ENCODE measurements around the gene PARN. TPM values are rescaled to one million over a fixed set of nuclear protein-coding genes. Genes with fewer than 3 reads are reported as not detected.

The PARN gene
- total RNA-seq, 1 experiment from 2014 or later = 42.5 TPM

- DNase-seq (ENCODE audit: low read depth, low spot score) (no peak), ATAC-seq (no peak)
- Histone ChIP-seq H3K4me3 (replicated peaks in 1 of 2; ENCODE audit: low read depth in 1 of 2, low read length in 2 of 2) (no peak overlapping the region), H3K79me2 (ENCODE audit: insufficient read depth, low read length) (no peaks in the 10 kb centered on the region), H3K4me1 (ENCODE audit: control insufficient read depth in 1 of 2, insufficient read depth in 2 of 2, low read length in 2 of 2) (no peaks in the 10 kb centered on the region), H4K20me1 (ENCODE audit: insufficient read depth) (no peaks in the 10 kb centered on the region), H3K4me2 (ENCODE audit: low read length) (no peak overlapping the region), H3K36me3 (ENCODE audit: control insufficient read depth in 1 of 2, insufficient read depth in 2 of 2, low read length in 2 of 2) (no peaks in the 10 kb centered on the region), H3K27ac (ENCODE audit: low read depth, low read length) (no peak overlapping the region), H3K9me3 (ENCODE audit: control insufficient read depth in 1 of 2, insufficient read depth in 1 of 2, low read depth in 1 of 2, low read length in 2 of 2) (peaks cover 0 to 4% of the 10 kb centered on the region in 2 experiments; a peak in 1 of 4 replicates), H2AFZ (ENCODE audit: low read depth, low read length, poor library complexity, severe bottlenecking) (no peak overlapping the region), H3K27me3 (ENCODE audit: insufficient read depth, low read length) (no peaks in the 10 kb centered on the region), H3K9ac (ENCODE audit: low read length) (no peak overlapping the region), H3K9me2 (ENCODE audit: insufficient read depth) (no peaks in the 10 kb centered on the region)
- TF ChIP-seq REST (IDR thresholded peaks at IDR 0.05; ENCODE audit: low read depth) = no peak
- no peak for TF ChIP-seq POLR2A (IDR thresholded peaks at IDR 0.05; ENCODE audit: borderline replicate concordance, extremely low read depth, insufficient read depth, insufficient read length)
- no peak for TF ChIP-seq ZFX (IDR thresholded peaks at IDR 0.05)
- no peak for TF ChIP-seq ATF3 (IDR thresholded peaks at IDR 0.05)
- TF ChIP-seq SP1 (IDR thresholded peaks at IDR 0.05; ENCODE audit: low read depth) = no peak
- no peak for TF ChIP-seq FOSL1 (IDR thresholded peaks at IDR 0.05; ENCODE audit: low read depth)
- intact Hi-C loops (cut with micrococcal nuclease) = loop anchor here (5.0 kb wide), 1 partner anchor 52 kb away; no protein-coding TSS in a partner anchor
- ChIA-PET POLR2A (no interaction called here), CTCF (no interaction called here), RAD21 (ENCODE audit: low non-redundant PET in 1 of 2, low total read pairs in 2 of 2, uncharacterized antibody in 2 of 2, unreplicated experiment in 2 of 2) (no interaction called here)
- BruUV-seq (replicated peaks) = no TSS peak
These were observed 214.8 kb downstream of the PARN start for GRCh38 chr16:14415291-14415690.

GRCh38 chr16:14409563-14409962, 220.5 kb downstream of the PARN start:
- intact Hi-C loops (cut with micrococcal nuclease) = no loop called here
- no TSS peak for BruUV-seq (replicated peaks)
- ChIA-PET CTCF (no interaction called here), POLR2A (interaction anchor here (0.6 kb wide), 1 partner anchor 92 kb away, joined by 3 read pairs; no protein-coding TSS in a partner anchor), RAD21 (ENCODE audit: low non-redundant PET in 1 of 2, low total read pairs in 2 of 2, uncharacterized antibody in 2 of 2, unreplicated experiment in 2 of 2) (no interaction called here)
- H3K9me3 ChIP-seq (ENCODE audit: control insufficient read depth in 1 of 2, insufficient read depth in 1 of 2, low read depth in 1 of 2, low read length in 2 of 2) = no peaks in the 10 kb centered on the region
- peak overlapping the region; percentile 41 for H3K4me2 ChIP-seq (ENCODE audit: low read length)
- TF ChIP-seq FOSL1 (IDR thresholded peaks at IDR 0.05; ENCODE audit: low read depth) (0 out of 2 replicates have a peak, but pooled peaks have one; percentile 33), ZFX (IDR thresholded peaks at IDR 0.05) (no peak)
- ATAC-seq = peak; percentile 61
- no peaks in the 10 kb centered on the region for H3K79me2 ChIP-seq (ENCODE audit: insufficient read depth, low read length)
- no peaks in the 10 kb centered on the region for H3K36me3 ChIP-seq (ENCODE audit: control insufficient read depth in 1 of 2, insufficient read depth in 2 of 2, low read length in 2 of 2)
- peaks cover 9 to 19% of the 10 kb centered on the region in 2 experiments; a peak in 3 of 4 replicates for H3K4me1 ChIP-seq (ENCODE audit: control insufficient read depth in 1 of 2, insufficient read depth in 2 of 2, low read length in 2 of 2)
- no peak overlapping the region for H3K9ac ChIP-seq (ENCODE audit: low read length)
- no peak overlapping the region for H2AFZ ChIP-seq (ENCODE audit: low read depth, low read length, poor library complexity, severe bottlenecking)
- H3K27ac ChIP-seq (ENCODE audit: low read depth, low read length) = no peak overlapping the region
- H4K20me1 ChIP-seq (ENCODE audit: insufficient read depth) = no peaks in the 10 kb centered on the region
- H3K27me3 ChIP-seq (ENCODE audit: insufficient read depth, low read length) = no peaks in the 10 kb centered on the region
- no peak for DNase-seq (ENCODE audit: low read depth, low spot score)
- no peak overlapping the region for H3K4me3 ChIP-seq (replicated peaks in 1 of 2; ENCODE audit: low read depth in 1 of 2, low read length in 2 of 2)
- H3K9me2 ChIP-seq (ENCODE audit: insufficient read depth) = no peaks in the 10 kb centered on the region
